ENCODE results near the gene ABCB1. TPM values are rescaled to one million over a fixed set of nuclear protein-coding genes. Genes with fewer than 3 reads are reported as not detected.

ABCB1 gene
- total and polyA plus RNA-seq, 10 of the 15 experiments (the other 5 are each of a cell fraction or from before 2014, with no cell fraction given) = 0.40 to 13.9 (median 1.9) TPM

GRCh38 chr7:87570178-87570577 lies 30.5 kb downstream of the ABCB1 start (continued):
- TF ChIP-seq ZBTB4 (CRISPR knock-in tag; IDR thresholded peaks at IDR 0.05) (no peak), IRF4 (IDR thresholded peaks at IDR 0.05; ENCODE audit: low read depth, low read length) (no peak), SUZ12 (IDR thresholded peaks at IDR 0.05; ENCODE audit: unreplicated experiment) (no peak), YBX1 (IDR thresholded peaks at IDR 0.05) (no peak), STAT3 (IDR thresholded peaks at IDR 0.05; ENCODE audit: low read depth, low read length) (no peak)

- in situ Hi-C loops (cut with MboI) (no loop called here), intact Hi-C loops (cut with micrococcal nuclease; ENCODE audit: unreplicated experiment) (no loop called here)
- WGBS (ENCODE audit: insufficient coverage, insufficient replicate concordance, low lambda C conversion rate, missing lambda C conversion rate) = 28% methylated on average over 1 of the region's 1 CpG
- Histone ChIP-seq H3K4me1 (ENCODE audit: control insufficient read depth, insufficient read depth, low read length) (no peaks in the 10 kb centered on the region), H3K4me3 (no peak overlapping the region), H3K9ac (ENCODE audit: control insufficient read depth, insufficient read depth, low read length) (no peak overlapping the region), H3K27me3 (replicated peaks in 1 of 2; ENCODE audit: control insufficient read depth in 2 of 2, insufficient read depth in 2 of 2, low read length in 1 of 2) (no peaks in the 10 kb centered on the region), H3K27ac (ENCODE audit: control insufficient read depth, insufficient read depth) (no peak overlapping the region), H3K79me2 (ENCODE audit: control insufficient read depth, insufficient read depth, low read length) (no peaks in the 10 kb centered on the region), H2AFZ (ENCODE audit: control insufficient read depth, low read depth, low read length) (no peak overlapping the region), H3K36me3 (ENCODE audit: control insufficient read depth in 2 of 2, insufficient read depth in 2 of 2, low read length in 1 of 2) (no peaks in the 10 kb centered on the region), H3K9me3 (replicated peaks; ENCODE audit: control insufficient read depth, insufficient read depth, low read length) (no peaks in the 10 kb centered on the region), H3K4me2 (ENCODE audit: control insufficient read depth, insufficient read depth) (no peak overlapping the region), H4K20me1 (ENCODE audit: control insufficient read depth, insufficient read depth) (no peaks in the 10 kb centered on the region)
- POLR2A ChIA-PET = no interaction called here
- FAIRE-seq (no peak), ATAC-seq (no peak; the same call in 1 of the 3 replicates), DNase-seq (ENCODE audit: low read depth, low spot score) (no peak)
- no TSS peak for BruUV-seq (replicated peaks)
- CTCF ChIA-PET = interaction anchor here (1.7 kb wide), 1 partner anchor 16 kb away, joined by 3 read pairs; no protein-coding TSS in a partner anchor
- SMC1A ChIA-PET (ENCODE audit: uncharacterized antibody, unreplicated experiment) = no interaction called here
- RAD21 ChIA-PET (ENCODE audit: unreplicated experiment) = interaction anchor here (0.6 kb wide), 1 partner anchor 61 kb away, joined by 3 read pairs; no protein-coding TSS in a partner anchor
- TF ChIP-seq SIX5 (IDR thresholded peaks at IDR 0.05; ENCODE audit: low read depth, low read length, severe bottlenecking) = no peak
Observed at GRCh38 chr7:87567052-87567451, 33.6 kb downstream of the ABCB1 start.

All from GM12878 (cell line).